ENCODE results near the gene C1orf52.

DNA sequence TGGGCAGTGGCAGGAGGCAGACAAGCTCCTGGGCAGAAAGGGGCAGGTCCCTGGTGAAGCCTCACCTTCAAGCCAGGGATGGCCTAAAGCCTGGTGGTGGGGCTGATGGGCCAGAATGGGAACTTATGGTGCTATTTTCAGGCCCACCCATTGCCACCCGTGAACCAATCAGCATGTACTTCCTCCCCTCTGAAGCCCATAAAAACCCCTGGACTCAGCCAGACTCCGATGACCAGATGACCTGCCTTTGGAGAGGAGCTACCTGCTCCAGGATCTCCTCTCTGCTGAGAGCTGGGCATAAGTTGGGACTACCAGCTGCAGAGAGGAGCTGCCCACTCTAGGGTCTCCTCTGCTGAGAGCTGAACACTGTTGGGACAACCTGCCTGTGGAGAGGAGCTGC, 24.7 kb upstream of the C1orf52 start:
- TF ChIP-seq EZH2 (IDR thresholded peaks at IDR 0.05) (no peak), POLR2AphosphoS5 (IDR thresholded peaks at IDR 0.05; ENCODE audit: borderline replicate concordance, low read depth, low read length) (no peak)
